ENCODE results near the gene C1QTNF9B. TPM values are rescaled to one million over a fixed set of nuclear protein-coding genes. Genes with fewer than 3 reads are reported as not detected.

The C1QTNF9B gene
- polyA plus RNA-seq, 3 donors, result not detected

DNA sequence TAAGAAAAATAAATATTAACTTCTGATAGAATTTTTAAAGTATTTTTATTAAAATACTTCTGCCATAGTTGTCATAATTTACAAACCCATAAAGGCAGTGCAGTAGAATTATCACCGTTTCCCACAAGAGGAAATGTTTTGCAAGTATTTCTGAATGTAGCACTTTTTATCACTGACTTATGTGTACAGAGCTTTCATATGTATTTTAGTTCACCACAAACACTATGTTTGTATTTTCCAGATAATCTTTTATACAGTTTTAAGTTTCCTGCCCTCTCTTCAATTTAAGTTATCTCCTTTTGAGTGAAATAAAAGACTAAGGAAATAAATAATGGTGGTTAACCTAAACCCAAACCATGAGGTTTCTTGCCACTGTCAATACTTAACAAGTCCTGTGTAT lies 32.3 kb downstream of the C1QTNF9B start:
- Histone ChIP-seq H3K36me3 (replicated peaks in 1 of 2; ENCODE audit: control insufficient read depth in 1 of 2, insufficient read depth in 2 of 2, low read length in 2 of 2) (peaks cover 0 to 9% of the 10 kb centered on the region in 2 donors), H3K79me2 (ENCODE audit: insufficient read depth, low read length) (no peaks in the 10 kb centered on the region), H3K9me3 (replicated peaks in 1 of 2; ENCODE audit: control insufficient read depth in 1 of 2, insufficient read depth in 1 of 2, low read length in 2 of 2) (no peaks in the 10 kb centered on the region), H3K4me3 (replicated peaks in 1 of 3; ENCODE audit: low read depth in 2 of 3, low read length in 3 of 3) (no peak overlapping the region), H2AFZ (ENCODE audit: insufficient read depth, low read depth, low read length, poor library complexity, severe bottlenecking) (no peak overlapping the region), H3K27ac (ENCODE audit: low read depth in 1 of 2, low read length in 2 of 2) (no peak overlapping the region), H4K20me1 (ENCODE audit: insufficient read depth, low read length) (no peaks in the 10 kb centered on the region), H3K27me3 (ENCODE audit: control insufficient read depth in 2 of 2, insufficient read depth in 2 of 2, low read length in 2 of 2) (no peaks in the 10 kb centered on the region), H3K4me1 (ENCODE audit: control insufficient read depth in 1 of 2, insufficient read depth in 2 of 2, low read length in 2 of 2) (no peaks in the 10 kb centered on the region), H3K4me2 (replicated peaks; ENCODE audit: extremely low read depth, low read length, poor library complexity, severe bottlenecking) (no peak overlapping the region), H3K9ac (ENCODE audit: insufficient read depth, low read length, poor library complexity, severe bottlenecking) (no peak overlapping the region)
- Mint-ChIP-seq H3K9me3 (no peaks in the 10 kb centered on the region), H3K4me3 (no peak overlapping the region), H3K4me1 (no peaks in the 10 kb centered on the region), H3K36me3 (peaks cover 2 to 10% of the 10 kb centered on the region in 2 donors), H3K27ac (no peak overlapping the region), H3K27me3 (ENCODE audit: low read depth in 3 of 3) (peaks cover 0 to 2% (median 1%) of the 10 kb centered on the region in 3 donors)
- no CpG with 5 or more reads among the region's 1 CpG for WGBS (ENCODE audit: insufficient coverage)
- TF ChIP-seq, protein P1, sequence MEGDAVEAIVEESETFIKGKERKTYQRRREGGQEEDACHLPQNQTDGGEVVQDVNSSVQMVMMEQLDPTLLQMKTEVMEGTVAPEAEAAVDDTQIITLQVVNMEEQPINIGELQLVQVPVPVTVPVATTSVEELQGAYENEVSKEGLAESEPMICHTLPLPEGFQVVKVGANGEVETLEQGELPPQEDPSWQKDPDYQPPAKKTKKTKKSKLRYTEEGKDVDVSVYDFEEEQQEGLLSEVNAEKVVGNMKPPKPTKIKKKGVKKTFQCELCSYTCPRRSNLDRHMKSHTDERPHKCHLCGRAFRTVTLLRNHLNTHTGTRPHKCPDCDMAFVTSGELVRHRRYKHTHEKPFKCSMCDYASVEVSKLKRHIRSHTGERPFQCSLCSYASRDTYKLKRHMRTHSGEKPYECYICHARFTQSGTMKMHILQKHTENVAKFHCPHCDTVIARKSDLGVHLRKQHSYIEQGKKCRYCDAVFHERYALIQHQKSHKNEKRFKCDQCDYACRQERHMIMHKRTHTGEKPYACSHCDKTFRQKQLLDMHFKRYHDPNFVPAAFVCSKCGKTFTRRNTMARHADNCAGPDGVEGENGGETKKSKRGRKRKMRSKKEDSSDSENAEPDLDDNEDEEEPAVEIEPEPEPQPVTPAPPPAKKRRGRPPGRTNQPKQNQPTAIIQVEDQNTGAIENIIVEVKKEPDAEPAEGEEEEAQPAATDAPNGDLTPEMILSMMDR (IDR thresholded peaks at IDR 0.05), result no peak
- intact Hi-C loops (cut with micrococcal nuclease), result no loop called here
- DNase-seq, result no peak

GRCh38 chr13:23861310-23861709 lies 36.0 kb downstream of the C1QTNF9B start:
- no peaks in the 10 kb centered on the region for H3K79me2 ChIP-seq (ENCODE audit: insufficient read depth, low read length)

More at GRCh38 chr13:23861310-23861709, 36.0 kb downstream of the C1QTNF9B start:
- Histone ChIP-seq H4K20me1 (ENCODE audit: insufficient read depth, low read length) (no peaks in the 10 kb centered on the region), H3K4me3 (replicated peaks in 1 of 3; ENCODE audit: low read depth in 2 of 3, low read length in 3 of 3) (no peak overlapping the region), H3K9me3 (replicated peaks in 1 of 2; ENCODE audit: control insufficient read depth in 1 of 2, insufficient read depth in 1 of 2, low read length in 2 of 2) (no peaks in the 10 kb centered on the region), H3K9ac (ENCODE audit: insufficient read depth, low read length, poor library complexity, severe bottlenecking) (no peak overlapping the region), H3K4me2 (replicated peaks; ENCODE audit: extremely low read depth, low read length, poor library complexity, severe bottlenecking) (no peak overlapping the region), H3K36me3 (replicated peaks in 1 of 2; ENCODE audit: control insufficient read depth in 1 of 2, insufficient read depth in 2 of 2, low read length in 2 of 2) (peaks cover 0 to 9% of the 10 kb centered on the region in 2 donors), H3K27ac (ENCODE audit: low read depth in 1 of 2, low read length in 2 of 2) (no peak overlapping the region), H3K4me1 (ENCODE audit: control insufficient read depth in 1 of 2, insufficient read depth in 2 of 2, low read length in 2 of 2) (no peaks in the 10 kb centered on the region), H2AFZ (ENCODE audit: insufficient read depth, low read depth, low read length, poor library complexity, severe bottlenecking) (no peak overlapping the region), H3K27me3 (ENCODE audit: control insufficient read depth in 2 of 2, insufficient read depth in 2 of 2, low read length in 2 of 2) (no peaks in the 10 kb centered on the region)
- no peaks in the 10 kb centered on the region for H3K9me3 Mint-ChIP-seq
- intact Hi-C loops (cut with micrococcal nuclease), result no loop called here
- peaks cover 0 to 2% (median 1%) of the 10 kb centered on the region in 3 donors for H3K27me3 Mint-ChIP-seq (ENCODE audit: low read depth in 3 of 3)
- TF ChIP-seq, protein P1 (IDR thresholded peaks at IDR 0.05), result no peak
- H3K36me3 Mint-ChIP-seq, result peaks cover 2 to 8% of the 10 kb centered on the region in 2 donors
- H3K4me3 Mint-ChIP-seq, result no peak overlapping the region
- no peak overlapping the region for H3K27ac Mint-ChIP-seq
- H3K4me1 Mint-ChIP-seq, result no peaks in the 10 kb centered on the region
- no peak for DNase-seq
- no CpG with 5 or more reads among the region's 2 CpGs for WGBS (ENCODE audit: insufficient coverage)
